Endometrial microvascular endothelial cells (primary cell): Measurements from ENCODE around the gene SRD5A1. TPM values are rescaled to one million over a fixed set of nuclear protein-coding genes. Genes with fewer than 3 reads are reported as not detected.

ENCODE experiments used
- in situ Hi-C: cut with HindIII; loops from 2 replicates; pipeline ENCODE4 v1.10.0; 2017; ENCODE audit warnings: low sequenced_read_pairs, low pct_unique_long_range_greater_than_20kb; ENCODE audit errors: inconsistent ontology term
- total RNA-seq: library from RNA; depleted of rRNA; stranded (reverse); fragments of >200 nt; gene quantifications from one replicate; pipeline ENCODE4 v1.2.3, GENCODE V29; 2015; ENCODE audit errors: inconsistent ontology term

The SRD5A1 gene
- total RNA-seq, 1 donor from 2014 or later, result 3.8 TPM

- in situ Hi-C loops, result no loop called here
Observed at GRCh38 chr5:6717247-6717646, 84.0 kb downstream of the SRD5A1 start.

DNA sequence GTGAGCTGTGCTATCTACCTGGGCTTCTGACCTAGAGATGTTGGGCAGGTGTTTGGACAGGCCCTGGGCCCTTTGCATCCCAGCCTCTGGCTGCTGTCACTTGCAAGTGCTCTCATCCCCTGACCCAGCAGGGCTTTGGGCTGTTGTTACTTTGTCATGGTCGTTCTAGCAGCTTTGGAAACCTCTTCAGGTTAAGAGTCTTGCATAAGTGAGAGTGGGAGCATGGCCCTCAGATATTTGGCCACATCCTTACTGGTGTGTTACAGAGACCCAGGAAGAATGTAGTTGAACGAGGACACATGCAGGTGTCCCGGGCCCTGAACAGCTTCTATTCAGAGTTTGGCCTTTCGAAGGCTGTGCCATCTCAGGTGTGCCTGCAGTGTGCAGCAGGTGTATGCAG lies 84.4 kb downstream of the SRD5A1 start:
- in situ Hi-C loops, result no loop called here

DNA sequence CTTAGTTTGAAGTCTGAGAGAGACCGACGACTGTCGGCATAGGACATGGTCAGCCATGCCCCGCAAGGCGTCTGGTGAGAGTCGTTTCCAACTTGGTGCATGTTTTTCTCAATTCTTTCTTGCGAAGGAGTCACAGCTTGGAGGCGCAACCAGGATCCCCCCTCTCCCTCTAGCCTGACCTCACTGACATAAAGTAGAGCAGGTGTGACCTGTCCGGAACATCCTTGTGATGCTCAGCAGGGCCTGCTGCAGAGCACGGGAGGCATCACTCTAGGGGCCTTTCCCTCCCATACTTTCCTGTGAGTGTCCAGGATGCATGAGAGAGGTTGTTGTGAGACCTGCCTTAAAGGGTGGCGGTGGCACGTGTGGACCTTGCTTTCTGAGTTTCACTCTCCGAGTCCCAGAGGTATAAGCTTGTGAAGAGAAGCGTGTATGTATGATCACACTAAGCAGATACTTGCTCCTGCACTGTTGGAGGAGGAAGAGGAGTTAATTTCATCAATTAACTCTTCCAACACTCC lies 85.0 kb downstream of the SRD5A1 start:
- in situ Hi-C loops, result no loop called here

GRCh38 chr5:6718718-6719117 lies 85.5 kb downstream of the SRD5A1 start:
- in situ Hi-C loops, result no loop called here

- in situ Hi-C loops, result no loop called here
Observed at GRCh38 chr5:6719417-6719816, 86.2 kb downstream of the SRD5A1 start.

DNA sequence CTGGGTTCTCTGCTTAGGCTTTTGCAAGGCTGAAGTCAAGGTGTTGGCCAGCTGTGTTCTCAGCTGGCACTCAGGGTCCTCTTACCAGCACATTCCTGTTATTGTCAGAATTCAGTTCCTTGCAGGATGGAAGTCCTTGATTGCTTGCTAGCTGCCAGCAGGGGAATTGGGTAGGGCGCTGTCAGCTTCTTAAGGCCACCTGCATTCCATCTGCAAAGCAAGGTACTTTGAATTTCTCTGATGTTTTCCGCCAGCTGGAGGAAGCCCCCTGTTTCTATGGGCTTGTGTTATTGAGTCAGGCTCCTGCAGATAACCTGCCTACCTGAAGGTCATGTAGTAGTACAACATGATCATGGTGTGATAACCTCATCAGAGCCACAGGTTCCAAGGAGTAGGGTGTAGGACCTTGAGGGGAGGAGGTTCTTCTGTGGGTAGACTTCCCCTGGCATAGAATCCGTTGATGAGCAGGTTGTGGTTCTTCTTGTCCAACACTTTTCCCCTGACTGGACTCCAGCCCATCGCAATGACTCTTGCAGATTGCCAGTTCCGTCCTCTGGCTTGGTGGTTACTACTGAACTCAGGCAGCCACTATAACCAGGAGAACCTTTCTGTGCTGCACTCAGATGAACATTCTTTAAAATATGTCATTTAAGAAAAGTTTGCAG lies 86.8 kb downstream of the SRD5A1 start:
- in situ Hi-C loops, result no loop called here

- in situ Hi-C loops, result no loop called here
Observed at GRCh38 chr5:6720561-6720921, 87.3 kb downstream of the SRD5A1 start.

GRCh38 chr5:6721442-6721841 lies 88.2 kb downstream of the SRD5A1 start:
- in situ Hi-C loops, result no loop called here

- in situ Hi-C loops, result no loop called here
Observed at GRCh38 chr5:6722015-6722414, 88.8 kb downstream of the SRD5A1 start.

GRCh38 chr5:6723122-6723815 lies 90.0 kb downstream of the SRD5A1 start:
- in situ Hi-C loops, result no loop called here

DNA sequence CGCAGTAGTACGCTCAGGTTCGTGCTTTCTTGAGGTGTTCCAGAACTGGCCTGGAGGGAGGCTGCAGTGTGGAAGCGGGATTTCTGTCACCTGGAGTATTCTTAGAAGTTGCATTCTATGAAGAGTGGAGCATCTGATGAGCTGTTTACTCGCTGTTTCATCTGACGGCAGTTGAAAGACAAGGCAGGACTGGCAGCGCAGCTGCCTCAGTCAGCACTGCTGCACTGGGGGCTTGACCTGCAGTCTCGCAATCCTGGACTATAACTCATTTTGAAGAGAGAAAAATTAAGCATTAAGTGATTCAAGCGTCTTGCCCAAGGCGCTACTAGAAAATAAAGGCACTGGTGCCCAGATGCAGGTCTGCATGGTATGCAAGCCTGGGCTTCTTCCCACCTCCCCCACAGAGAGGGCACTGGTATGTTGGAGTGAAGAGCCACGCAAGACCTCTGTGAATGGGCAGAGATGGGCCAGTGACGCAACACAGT lies 90.6 kb downstream of the SRD5A1 start:
- in situ Hi-C loops, result no loop called here

Other genes starting within 250 kb of the SRD5A1 start
- gene UBE2QL1, start 184.6 kb upstream of the SRD5A1 start, total RNA-seq, result under 0.01 TPM
- gene NSUN2, start 396 bp upstream of the SRD5A1 start, total RNA-seq, result 99.6 TPM
- gene TENT4A, start 80.0 kb downstream of the SRD5A1 start, total RNA-seq, result 11.5 TPM